GM15510 (cell line): ENCODE data around the gene TRAPPC12.

ENCODE experiments used
- POLR2A ChIP-seq: IDR thresholded peaks from 3 replicates; pipeline ENCODE4 v1.6.1; 2011; ENCODE audit warnings: borderline replicate concordance; ENCODE audit not compliant: insufficient read length; ENCODE audit errors: extremely low read depth

The TRAPPC12 gene

DNA sequence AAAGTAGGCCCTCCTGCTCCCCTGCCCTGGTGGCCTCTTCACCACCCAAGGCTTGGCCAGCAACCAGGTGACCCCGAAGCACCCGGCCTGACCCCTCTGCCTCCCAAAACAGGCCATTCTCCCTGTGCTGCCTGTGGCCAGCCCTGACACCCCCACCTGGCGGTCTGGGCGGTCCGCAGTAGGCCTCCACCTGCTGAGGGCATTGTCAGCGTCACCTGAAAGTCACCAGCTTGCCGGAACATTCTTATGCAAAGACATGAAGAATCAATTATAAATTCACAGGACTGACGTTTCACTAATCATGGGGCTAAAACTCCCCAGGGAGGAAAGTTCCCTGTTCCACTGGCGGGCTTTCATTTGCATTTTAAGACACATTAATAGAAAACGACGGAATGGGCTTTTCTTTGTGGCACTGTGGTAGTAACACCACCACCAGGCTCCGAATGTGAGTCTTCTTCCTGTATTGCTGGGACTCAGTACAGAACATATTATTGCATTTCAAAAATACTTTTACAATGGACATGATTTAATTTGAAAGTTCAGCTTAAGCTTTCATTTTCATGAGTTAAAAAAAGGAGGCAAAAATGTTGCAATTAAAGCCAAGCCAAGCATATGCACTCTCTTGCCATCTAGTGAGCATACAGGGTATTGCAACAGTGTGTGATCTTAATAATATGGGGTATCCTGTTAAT lies 82.5 kb downstream of the TRAPPC12 start:
- TF ChIP-seq POLR2A, result no peak

DNA sequence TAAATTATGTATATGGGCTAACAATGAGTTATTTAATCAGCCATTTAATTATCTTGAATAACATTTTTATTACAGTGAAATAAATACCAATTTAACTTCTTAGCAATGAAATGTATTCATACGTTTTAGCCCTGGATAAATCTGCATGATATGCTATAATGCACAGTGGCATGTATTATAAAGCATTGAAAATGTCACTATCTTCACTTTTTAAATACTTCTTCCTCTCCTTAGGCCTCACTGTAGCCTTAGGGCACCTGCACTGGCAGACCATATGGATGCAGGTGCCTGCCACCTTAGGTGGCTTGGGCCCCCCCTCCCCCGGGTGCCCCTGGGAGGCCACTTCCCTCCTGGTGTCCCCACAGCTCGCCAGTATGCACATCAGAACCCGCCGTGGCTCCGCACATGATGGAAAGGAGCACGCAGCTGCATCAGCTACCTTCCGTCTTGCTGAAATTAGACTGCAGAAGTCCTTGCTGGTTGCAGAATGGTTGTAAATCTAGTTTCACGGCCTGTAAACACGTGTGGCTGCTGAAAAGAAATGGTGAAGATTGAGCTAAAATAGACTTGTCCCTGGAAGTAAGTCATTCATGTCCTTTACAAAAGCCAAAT lies 83.1 kb downstream of the TRAPPC12 start:
- TF ChIP-seq POLR2A, result no peak

DNA sequence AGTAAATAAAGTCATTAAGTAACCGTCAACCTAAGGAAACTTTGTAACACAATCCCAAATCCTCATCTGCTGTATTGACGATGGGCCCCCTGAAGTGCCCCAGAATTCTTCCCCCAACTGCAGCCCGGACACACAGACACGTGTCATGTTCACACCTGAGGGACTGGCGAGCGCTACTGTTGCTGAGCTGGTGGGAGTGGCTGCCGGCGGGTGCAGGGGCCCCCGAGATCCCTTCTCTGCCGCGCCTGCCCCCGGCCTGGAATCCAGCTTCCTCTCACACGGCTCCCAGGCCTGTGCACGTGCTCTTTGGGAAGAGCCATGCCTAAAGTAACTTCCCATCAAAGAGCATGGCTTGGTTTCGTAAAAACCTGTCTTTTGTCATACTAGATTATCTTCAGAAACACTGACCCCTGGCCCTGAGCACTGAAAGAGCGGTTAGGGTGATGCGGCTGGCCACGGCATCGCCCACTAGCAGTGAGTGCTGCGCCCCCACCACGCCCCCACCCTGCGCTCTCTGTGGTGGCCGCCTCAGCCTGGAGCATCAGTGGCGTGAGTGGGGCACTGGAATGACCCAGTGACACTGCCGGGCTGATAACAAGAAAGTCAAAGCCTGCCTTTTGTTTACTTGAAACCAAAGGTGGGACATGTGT lies 83.8 kb downstream of the TRAPPC12 start:
- no peak for TF ChIP-seq POLR2A

DNA sequence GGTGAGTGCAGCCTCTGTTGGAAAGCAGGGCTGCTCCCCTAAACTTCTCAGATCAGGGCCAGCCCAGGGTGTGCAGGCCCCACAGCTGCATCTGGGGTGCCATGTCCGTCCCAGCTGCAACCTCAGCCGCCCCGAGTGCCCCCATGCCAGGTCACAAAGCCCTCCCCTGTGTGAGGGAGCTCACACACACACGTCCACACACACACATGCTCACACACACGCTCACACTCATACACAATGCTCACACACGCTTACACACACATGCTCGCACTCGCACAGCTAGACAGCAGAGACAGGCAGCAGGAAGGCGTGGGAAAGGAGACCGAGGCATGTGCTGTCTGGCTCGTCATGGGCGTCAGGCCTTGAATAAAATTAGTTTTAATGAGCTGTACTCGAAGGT lies 84.5 kb downstream of the TRAPPC12 start:
- TF ChIP-seq POLR2A, result no peak

DNA sequence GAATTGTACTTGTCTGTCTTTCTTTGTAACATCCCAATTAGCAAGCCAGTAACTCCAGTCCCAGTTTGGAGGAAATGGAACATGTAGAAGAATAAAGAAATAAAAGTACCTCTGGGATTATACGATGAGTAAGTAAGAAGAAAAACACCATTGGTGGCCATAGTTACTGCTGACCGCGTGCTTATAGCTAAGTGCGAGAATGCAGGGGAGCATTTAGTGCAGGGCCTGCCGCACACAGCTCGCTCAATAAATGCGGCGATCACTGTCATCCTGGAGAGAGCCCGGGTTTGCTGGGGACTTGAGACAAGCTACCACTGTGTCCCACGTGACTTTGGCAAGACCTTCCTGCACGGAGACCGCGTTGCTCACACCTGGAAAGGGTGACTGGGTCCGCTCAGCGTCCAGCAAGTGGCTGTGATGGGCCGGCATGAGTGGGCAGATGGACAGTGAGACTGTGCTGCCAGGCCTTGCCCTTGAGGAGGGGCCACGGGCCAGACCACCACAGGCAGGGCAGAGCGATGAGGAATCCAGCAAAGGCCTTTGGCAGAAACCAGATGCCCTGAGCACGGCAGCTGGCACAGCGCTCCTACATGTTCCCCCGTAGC lies 85.0 kb downstream of the TRAPPC12 start:
- TF ChIP-seq POLR2A, result no peak

DNA sequence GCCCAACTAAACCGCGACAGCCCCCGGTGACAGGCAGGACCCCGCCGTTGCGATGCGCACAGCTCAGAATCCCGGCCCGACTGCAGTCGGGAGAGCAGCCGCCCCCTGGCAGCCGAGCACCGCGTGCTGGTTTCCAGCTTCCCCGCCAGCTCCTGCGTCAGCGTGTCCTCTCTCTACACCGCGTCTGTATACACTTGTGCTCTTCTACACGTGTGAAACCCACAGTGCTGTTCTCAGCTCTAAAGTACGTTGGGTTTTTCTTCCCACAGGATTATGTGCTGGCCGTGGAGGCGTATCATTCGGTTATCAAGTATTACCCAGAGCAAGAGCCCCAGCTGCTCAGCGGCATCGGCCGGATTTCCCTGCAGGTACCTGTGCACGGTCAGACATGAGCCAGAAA lies 85.8 kb downstream of the TRAPPC12 start:
- TF ChIP-seq POLR2A, result no peak

DNA sequence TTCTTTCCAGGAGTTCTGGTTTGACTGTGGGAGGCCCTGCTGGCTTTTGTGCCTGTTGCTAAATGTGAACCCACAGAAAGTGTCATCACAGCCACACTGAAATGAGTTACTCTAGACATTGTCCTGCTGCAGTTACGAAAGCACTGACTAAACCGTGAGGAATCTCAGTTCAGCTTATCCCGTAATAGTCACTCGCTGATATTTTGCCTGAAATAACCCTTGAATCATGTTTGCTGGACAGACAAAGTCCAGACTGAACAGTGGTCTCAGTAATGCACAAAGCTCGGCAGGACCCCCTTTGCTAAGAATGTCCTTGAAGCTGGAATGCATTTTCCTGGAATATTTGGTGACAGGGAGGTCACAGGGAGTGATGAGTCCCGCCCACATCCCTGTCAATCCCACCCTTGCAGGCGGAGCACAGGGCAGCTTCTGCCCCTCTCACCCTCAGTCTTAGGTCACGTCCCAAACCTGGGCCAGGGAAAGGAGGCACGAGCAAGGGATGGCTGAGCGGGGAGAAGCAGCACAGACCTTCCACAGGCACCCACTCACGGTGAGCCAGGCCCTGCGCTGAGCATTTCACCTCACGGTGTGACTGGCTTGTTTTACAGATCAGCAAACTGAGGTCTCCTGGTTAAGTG lies 86.5 kb downstream of the TRAPPC12 start:
- TF ChIP-seq POLR2A, result no peak

DNA sequence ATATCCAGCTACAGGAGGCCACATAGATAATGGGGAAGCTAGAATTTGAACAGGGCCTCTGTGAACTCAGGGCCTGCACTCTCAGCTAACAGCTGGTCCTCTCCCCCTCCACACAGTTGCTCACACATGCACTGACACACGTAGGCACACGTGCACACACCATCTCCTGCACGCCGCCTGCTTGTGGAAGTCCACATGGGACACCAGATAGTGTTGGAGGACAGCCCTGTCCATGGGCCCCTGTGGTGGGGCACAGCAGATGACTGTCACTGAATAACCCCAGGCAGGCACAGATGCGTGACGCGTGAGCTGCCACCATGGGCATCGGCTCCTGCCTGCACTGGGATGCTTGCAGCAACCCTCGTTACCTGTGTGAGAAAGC lies 87.0 kb downstream of the TRAPPC12 start:
- no peak for TF ChIP-seq POLR2A

DNA sequence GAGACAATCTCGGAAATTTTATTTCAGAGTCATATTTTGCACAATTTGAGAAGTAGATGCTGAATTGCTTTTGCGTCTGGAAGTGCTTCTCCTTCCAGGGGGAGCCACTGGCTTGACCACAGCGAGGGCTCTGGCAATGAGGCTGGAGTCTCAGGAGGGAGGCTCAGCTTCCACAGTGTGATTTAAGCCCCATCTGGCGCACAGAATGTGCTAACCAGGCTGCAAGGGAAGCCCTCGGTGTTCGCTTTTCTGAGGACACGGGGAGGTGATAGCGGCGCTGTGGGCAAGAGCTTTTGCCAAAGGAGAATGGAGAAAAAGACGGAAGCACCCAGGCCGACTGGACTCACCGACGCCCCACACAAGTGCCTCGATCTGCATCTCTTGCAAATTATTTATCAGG lies 87.5 kb downstream of the TRAPPC12 start:
- TF ChIP-seq POLR2A, result no peak

DNA sequence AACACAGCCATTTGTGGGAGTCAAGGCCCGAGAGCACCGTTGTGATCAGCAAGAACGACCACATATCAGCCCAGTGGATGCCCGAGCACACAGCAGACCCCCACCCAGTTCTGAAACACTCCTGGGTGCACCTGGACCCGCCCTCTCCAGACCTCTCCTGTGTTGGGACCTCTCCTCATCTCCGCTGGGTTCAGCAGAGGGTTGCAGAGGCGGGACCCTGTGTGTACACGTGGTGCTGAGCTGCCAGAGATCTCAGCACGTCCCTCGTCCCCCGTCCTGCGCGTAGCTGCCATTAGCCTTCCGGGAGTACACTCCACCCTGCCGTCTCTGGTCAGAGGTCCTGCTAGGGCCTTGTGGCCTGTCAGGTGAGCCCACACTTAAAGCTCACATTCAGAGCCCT lies 88.2 kb downstream of the TRAPPC12 start:
- no peak for TF ChIP-seq POLR2A

DNA sequence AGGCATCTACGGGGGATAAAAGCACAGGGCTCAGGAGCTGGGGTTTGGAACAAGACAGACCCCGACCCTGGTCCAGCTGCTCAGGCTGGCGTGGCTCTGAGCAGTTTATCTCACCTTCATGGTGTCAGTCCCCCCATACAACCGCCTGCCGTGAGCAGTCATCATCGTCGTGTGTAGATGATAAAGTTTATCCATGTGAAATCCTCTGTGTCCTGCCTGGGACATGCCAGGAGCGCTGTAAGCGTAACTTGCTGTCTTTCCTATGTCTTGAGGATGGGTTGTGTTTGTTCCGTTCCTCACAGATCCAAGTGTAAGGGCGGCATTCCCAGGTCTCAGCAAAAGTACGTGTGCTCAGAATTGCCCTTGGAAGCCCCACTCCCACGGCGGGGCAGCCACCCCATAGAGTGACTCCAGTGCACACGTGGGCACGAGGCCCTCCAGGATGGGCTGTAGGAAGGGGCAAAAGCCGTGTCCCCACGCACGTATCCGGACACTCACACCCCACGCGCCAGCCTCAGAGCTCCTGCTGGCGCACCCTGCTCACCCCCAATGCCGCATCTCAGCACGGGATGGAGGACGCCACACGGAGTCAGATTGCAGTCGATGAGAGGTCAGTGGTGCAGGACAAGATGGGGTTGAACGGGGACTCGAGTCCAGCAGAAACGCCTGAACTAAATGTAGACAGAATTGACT lies 88.9 kb downstream of the TRAPPC12 start:
- no peak for TF ChIP-seq POLR2A

DNA sequence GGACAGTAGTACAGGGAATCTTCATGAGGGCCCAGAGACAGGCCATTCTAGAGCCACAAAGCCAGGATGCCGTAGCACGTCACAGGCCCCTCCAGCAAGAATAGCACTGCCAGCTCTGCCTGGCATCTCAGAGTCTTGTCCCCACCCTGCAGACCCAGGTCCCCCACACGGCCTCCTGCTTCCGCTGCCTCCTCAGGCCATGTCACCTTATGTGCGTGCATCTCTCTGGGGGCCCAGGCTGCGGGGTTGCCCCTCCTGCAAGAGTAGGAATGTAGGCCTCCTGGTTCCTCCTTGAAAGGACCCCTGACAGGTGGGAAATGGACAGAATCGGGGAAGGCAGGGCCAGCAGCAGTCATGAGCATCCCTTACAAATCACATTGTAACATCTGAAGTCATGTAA lies 90.0 kb downstream of the TRAPPC12 start:
- no peak for TF ChIP-seq POLR2A

DNA sequence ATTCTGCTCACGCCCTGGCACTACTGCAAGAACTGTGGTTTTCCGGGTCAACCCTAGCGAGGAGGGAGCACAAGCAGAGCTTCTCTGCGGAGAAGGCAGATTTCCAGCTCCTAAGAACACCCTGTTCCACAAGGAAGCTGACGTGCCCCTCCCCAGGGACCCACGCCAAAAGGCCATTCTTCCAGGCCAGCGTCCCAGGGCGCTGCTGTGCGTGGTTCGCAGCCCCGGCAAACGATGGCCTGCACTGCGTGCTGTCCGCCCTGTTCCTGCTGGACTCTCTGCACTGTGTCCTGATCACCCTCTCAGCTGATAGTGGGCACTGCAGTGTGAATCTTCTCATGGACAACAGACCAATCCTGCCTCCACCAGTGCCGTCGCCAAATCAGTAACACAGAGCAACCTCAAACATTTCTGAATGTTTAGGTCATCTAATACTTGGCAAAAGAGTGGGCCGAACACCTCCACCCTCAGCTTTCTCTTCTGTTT lies 90.7 kb downstream of the TRAPPC12 start:
- no peak for TF ChIP-seq POLR2A
